Measurements from ENCODE around the gene LIME1. TPM values are rescaled to one million over a fixed set of nuclear protein-coding genes. Genes with fewer than 3 reads are reported as not detected.
A peak's percentile ranks its signal among the peaks of the same experiment; 100 is the strongest.

Gene LIME1
- total RNA-seq, 2 experiments from 2014 or later = 149 to 165 TPM

- ChIA-PET POLR2A (interaction anchor here (0.6 to 5.0 kb wide), 19 partner anchors 9 to 188 kb away, joined by 3 to 168 read pairs (median 5); partner anchors contain the start of genes GMEB2, LIME1, PPDPF and PTK6), CTCF (interaction anchor here (0.6 to 3.9 kb wide), 11 partner anchors 19 to 272 kb away, joined by 3 to 44 read pairs (median 6); partner anchors contain the start of genes LIME1, PRPF6 and SLC2A4RG)
- ATAC-seq (ENCODE audit: poor library complexity) (no peak), DNase-seq (peak in 1 of 14 experiments; percentile 36)
- Mint-ChIP-seq H3K4me1 (ENCODE audit: low read depth) (peaks cover 46% of the 10 kb centered on the region), H3K27me3 (no peaks in the 10 kb centered on the region), H3K4me3 (peak overlapping the region; percentile 78), H3K36me3 (ENCODE audit: low read depth) (peaks cover 72% of the 10 kb centered on the region), H3K9me3 (no peaks in the 10 kb centered on the region), H3K27ac (peak overlapping the region; percentile 58)
- Histone ChIP-seq H3K36me3 (ENCODE audit: insufficient read depth, low read length) (peaks cover 66% of the 10 kb centered on the region), H3K9me3 (ENCODE audit: control insufficient read depth in 1 of 2, insufficient read depth in 1 of 2, low read length in 2 of 2) (no peaks in the 10 kb centered on the region), H3K27ac (ENCODE audit: low read depth in 1 of 2, low read length in 2 of 2) (peak overlapping the region; percentile 55 to 71), H3K4me1 (ENCODE audit: insufficient read depth, low read length) (peaks cover 47% of the 10 kb centered on the region), H3K4me3 (ENCODE audit: low read length) (peak overlapping the region; percentile 76), H3K27me3 (ENCODE audit: control insufficient read depth in 1 of 2, insufficient read depth in 2 of 2, low read length in 2 of 2) (no peaks in the 10 kb centered on the region)
- intact Hi-C loops (cut with DNase I, micrococcal nuclease) = loop anchor here (1.0 to 10.0 kb wide), 5 partner anchors 28 to 354 kb away; partner anchors contain the start of genes SAMD10 (in 2 of the 2), LIME1 (in 1 of the 2), TCEA2 (in 1 of the 2) and UCKL1 (in 1 of the 2)
- no peak for TF ChIP-seq CTCF (IDR thresholded peaks at IDR 0.05)
These were observed 27.9 kb upstream of the LIME1 start for GRCh38 chr20:63708301-63709148.

GRCh38 chr20:63709149-63709527 lies 27.3 kb upstream of the LIME1 start:
- Histone ChIP-seq H3K27ac (ENCODE audit: low read depth in 1 of 2, low read length in 2 of 2) (no peak overlapping the region), H3K9me3 (ENCODE audit: control insufficient read depth in 1 of 2, insufficient read depth in 1 of 2, low read length in 2 of 2) (peaks cover 2 to 3% of the 10 kb centered on the region in 2 experiments), H3K4me3 (ENCODE audit: low read length) (peak overlapping the region; percentile 76), H3K4me1 (ENCODE audit: insufficient read depth, low read length) (peaks cover 52% of the 10 kb centered on the region), H3K27me3 (ENCODE audit: control insufficient read depth in 1 of 2, insufficient read depth in 2 of 2, low read length in 2 of 2) (no peaks in the 10 kb centered on the region), H3K36me3 (ENCODE audit: insufficient read depth, low read length) (peaks cover 66% of the 10 kb centered on the region)
- intact Hi-C loops (cut with DNase I, micrococcal nuclease) = loop anchor here (5.0 to 10.0 kb wide), 4 partner anchors 248 to 353 kb away; partner anchors contain the start of genes SAMD10 (in 2 of the 2), TCEA2 (in 1 of the 2) and UCKL1 (in 1 of the 2)
- peaks cover 46% of the 10 kb centered on the region for H3K4me1 Mint-ChIP-seq (ENCODE audit: low read depth)
- peaks cover 78% of the 10 kb centered on the region for H3K36me3 Mint-ChIP-seq (ENCODE audit: low read depth)
- TF ChIP-seq CTCF (IDR thresholded peaks at IDR 0.05) = no peak
- ChIA-PET POLR2A (interaction anchor here (3.2 to 5.0 kb wide), 3 partner anchors 20 to 156 kb away, joined by 25 to 168 read pairs (median 27); partner anchors contain the start of genes LIME1, SLC2A4RG and TPD52L2), CTCF (interaction anchor here (2.5 to 3.9 kb wide), 3 partner anchors 28 to 155 kb away, joined by 8 to 44 read pairs (median 15); partner anchors contain the start of genes LIME1 and SLC2A4RG)
- H3K27me3 Mint-ChIP-seq = no peaks in the 10 kb centered on the region
- peak overlapping the region; percentile 78 for H3K4me3 Mint-ChIP-seq
- peak overlapping the region; percentile 58 for H3K27ac Mint-ChIP-seq
- peak in 1 of 14 experiments; percentile 9 for DNase-seq
- ATAC-seq (ENCODE audit: poor library complexity) = no peak
- H3K9me3 Mint-ChIP-seq = no peaks in the 10 kb centered on the region

DNA sequence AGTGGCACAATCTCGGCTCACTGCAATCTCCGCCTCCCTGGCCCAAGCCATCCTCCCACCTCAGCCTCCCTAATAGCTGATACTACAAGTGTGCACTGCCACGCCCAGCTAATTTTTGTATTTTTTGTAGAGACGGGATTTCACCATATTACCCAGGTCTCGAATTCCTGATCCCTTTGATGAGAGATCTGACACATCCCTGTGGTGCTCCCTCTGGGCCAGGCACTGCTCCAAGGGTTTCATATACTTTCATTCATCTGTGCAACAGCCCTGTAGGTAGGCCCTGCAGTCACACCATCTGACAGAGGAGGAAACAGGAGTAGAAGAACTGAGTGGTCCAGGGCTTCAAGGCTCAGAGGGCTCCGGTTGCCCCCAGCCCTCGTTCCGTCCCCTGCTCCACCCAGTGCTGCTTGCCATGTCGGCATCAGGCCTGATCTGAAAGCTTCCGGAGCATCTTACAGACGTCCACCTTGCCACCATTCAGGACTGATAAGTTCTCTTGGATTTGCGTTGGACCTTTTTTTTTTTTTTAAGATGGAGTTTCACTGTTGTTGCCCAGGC lies 25.3 kb upstream of the LIME1 start:
- H3K4me1 ChIP-seq (ENCODE audit: insufficient read depth, low read length) = peaks cover 48% of the 10 kb centered on the region
- Mint-ChIP-seq H3K27me3 (no peaks in the 10 kb centered on the region), H3K4me1 (ENCODE audit: low read depth) (peaks cover 49% of the 10 kb centered on the region), H3K27ac (peak overlapping the region; percentile 24), H3K4me3 (peak overlapping the region; percentile 85), H3K9me3 (peaks cover 2% of the 10 kb centered on the region), H3K36me3 (ENCODE audit: low read depth) (peaks cover 82% of the 10 kb centered on the region)
- ChIA-PET POLR2A (interaction anchor here (4.9 kb wide), 1 partner anchor 18 kb away, joined by 27 read pairs; no protein-coding TSS in a partner anchor), CTCF (no interaction called here)
- TF ChIP-seq CTCF (IDR thresholded peaks at IDR 0.05) = no peak
- no peaks in the 10 kb centered on the region for H3K27me3 ChIP-seq (ENCODE audit: control insufficient read depth in 1 of 2, insufficient read depth in 2 of 2, low read length in 2 of 2)
- H3K4me3 ChIP-seq (ENCODE audit: low read length) = no peak overlapping the region
- peaks cover 15 to 16% of the 10 kb centered on the region in 2 experiments for H3K9me3 ChIP-seq (ENCODE audit: control insufficient read depth in 1 of 2, insufficient read depth in 1 of 2, low read length in 2 of 2)
- DNase-seq = peak in 1 of 14 experiments; percentile 1
- intact Hi-C loops (cut with DNase I, micrococcal nuclease) = no loop called here
- no peak for ATAC-seq (ENCODE audit: poor library complexity)
- peaks cover 63% of the 10 kb centered on the region for H3K36me3 ChIP-seq (ENCODE audit: insufficient read depth, low read length)
- H3K27ac ChIP-seq (ENCODE audit: low read depth in 1 of 2, low read length in 2 of 2) = no peak overlapping the region
